ENCODE results near the gene STK36. TPM values are rescaled to one million over a fixed set of nuclear protein-coding genes. Genes with fewer than 3 reads are reported as not detected.

Gene STK36
- total and polyA plus RNA-seq, 2 donors (not counting 1 experiment from before 2014, with no cell fraction given), result 29.0 to 42.9 TPM

DNA sequence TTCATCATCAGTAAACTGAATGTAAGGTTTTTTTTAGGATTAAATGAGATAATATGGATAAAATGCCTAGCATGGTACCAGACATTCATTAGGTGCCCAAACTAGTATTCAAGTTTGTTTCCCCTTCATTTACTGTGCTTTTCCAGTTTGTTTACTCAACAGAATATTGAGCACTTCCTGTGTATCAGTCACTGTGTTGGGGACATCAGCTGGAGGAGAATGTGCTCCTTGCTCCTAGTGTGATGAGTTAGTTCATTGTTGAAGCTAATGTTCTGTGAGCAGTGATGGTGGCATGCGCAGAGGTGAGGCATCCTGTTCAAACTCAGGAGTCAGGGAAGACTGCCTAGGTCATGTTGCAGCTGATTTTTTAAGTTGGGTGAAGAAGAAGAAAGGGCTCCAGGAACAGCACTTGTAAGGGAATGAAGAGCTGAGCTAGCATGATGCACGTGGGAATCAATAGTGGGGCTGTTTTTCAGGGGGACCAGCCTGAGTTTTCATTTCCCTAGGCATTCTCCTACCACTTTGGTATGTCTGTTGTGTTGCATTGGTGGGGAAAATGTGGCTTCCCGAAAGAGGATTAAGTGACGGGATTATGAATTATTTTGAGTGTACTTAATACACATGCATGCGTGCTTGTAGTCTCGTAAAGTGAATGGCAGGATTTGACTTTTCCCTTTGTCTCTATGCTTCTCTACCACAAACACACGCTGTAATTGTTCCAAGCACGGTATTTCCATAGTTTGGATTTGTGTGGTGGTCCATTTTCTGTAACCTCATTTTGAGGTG lies 62.5 kb downstream of the STK36 start:
- no peak overlapping the region for H3K4me3 Mint-ChIP-seq
- no peaks in the 10 kb centered on the region for H3K27me3 Mint-ChIP-seq
- Histone ChIP-seq H3K4me1 (ENCODE audit: control insufficient read depth in 2 of 2, insufficient read depth in 2 of 2, low read length in 2 of 2) (peaks cover 4 to 6% of the 10 kb centered on the region in 2 donors), H3K9me3 (ENCODE audit: control extremely low read depth in 1 of 3, control insufficient read depth in 2 of 3, insufficient read depth in 1 of 3, low read length in 2 of 3) (no peaks in the 10 kb centered on the region), H4K20me1 (ENCODE audit: control insufficient read depth, insufficient read depth, low read length, poor library complexity, severe bottlenecking) (peaks cover 5% of the 10 kb centered on the region), H3K27me3 (replicated peaks in 1 of 4; ENCODE audit: control extremely low read depth in 1 of 4, control insufficient read depth in 3 of 4, insufficient read depth in 4 of 4, low read length in 3 of 4) (no peaks in the 10 kb centered on the region), H3K9ac (ENCODE audit: low read length) (no peak overlapping the region), H3K4me3 (ENCODE audit: control extremely low read depth in 1 of 5, extremely low read depth in 1 of 5, insufficient read depth in 1 of 5, low read depth in 2 of 5, low read length in 4 of 5) (no peak overlapping the region), H3K79me2 (ENCODE audit: control insufficient read depth, insufficient read depth, low read length) (peaks cover 8% of the 10 kb centered on the region), H2AFZ (ENCODE audit: insufficient read depth, low read depth, low read length, poor library complexity, severe bottlenecking) (no peak overlapping the region), H3K4me2 (replicated peaks; ENCODE audit: low read depth, low read length, poor library complexity, severe bottlenecking) (no peak overlapping the region), H3K36me3 (replicated peaks in 1 of 2; ENCODE audit: control extremely low read depth in 1 of 2, control insufficient read depth in 1 of 2, extremely low read depth in 1 of 2, insufficient read depth in 2 of 2, low read length in 1 of 2) (peaks cover 1 to 24% of the 10 kb centered on the region in 2 experiments), H3K27ac (ENCODE audit: low read length in 2 of 2) (no peak overlapping the region)
- TF ChIP-seq EZH2 (IDR thresholded peaks at IDR 0.05; ENCODE audit: borderline replicate concordance, insufficient read depth, low read depth, low read length, poor library complexity, severe bottlenecking), result no peak
- TF ChIP-seq, protein P1, sequence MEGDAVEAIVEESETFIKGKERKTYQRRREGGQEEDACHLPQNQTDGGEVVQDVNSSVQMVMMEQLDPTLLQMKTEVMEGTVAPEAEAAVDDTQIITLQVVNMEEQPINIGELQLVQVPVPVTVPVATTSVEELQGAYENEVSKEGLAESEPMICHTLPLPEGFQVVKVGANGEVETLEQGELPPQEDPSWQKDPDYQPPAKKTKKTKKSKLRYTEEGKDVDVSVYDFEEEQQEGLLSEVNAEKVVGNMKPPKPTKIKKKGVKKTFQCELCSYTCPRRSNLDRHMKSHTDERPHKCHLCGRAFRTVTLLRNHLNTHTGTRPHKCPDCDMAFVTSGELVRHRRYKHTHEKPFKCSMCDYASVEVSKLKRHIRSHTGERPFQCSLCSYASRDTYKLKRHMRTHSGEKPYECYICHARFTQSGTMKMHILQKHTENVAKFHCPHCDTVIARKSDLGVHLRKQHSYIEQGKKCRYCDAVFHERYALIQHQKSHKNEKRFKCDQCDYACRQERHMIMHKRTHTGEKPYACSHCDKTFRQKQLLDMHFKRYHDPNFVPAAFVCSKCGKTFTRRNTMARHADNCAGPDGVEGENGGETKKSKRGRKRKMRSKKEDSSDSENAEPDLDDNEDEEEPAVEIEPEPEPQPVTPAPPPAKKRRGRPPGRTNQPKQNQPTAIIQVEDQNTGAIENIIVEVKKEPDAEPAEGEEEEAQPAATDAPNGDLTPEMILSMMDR (IDR thresholded peaks at IDR 0.05), result no peak
- 100% methylated on average over 3 of the region's 8 CpGs for whole genome bisulfite sequencing (ENCODE audit: insufficient coverage)
- peak overlapping the region; percentile 23 for H3K27ac Mint-ChIP-seq
- ChIA-PET CTCF (no interaction called here), POLR2A (no interaction called here)
- peaks cover 13% of the 10 kb centered on the region for H3K4me1 Mint-ChIP-seq
- intact Hi-C loops (cut with micrococcal nuclease), result no loop called here
- ATAC-seq (ENCODE audit: low read depth) (no peak), DNase-seq (no peak)
- no peaks in the 10 kb centered on the region for H3K9me3 Mint-ChIP-seq (ENCODE audit: insufficient read depth)

DNA sequence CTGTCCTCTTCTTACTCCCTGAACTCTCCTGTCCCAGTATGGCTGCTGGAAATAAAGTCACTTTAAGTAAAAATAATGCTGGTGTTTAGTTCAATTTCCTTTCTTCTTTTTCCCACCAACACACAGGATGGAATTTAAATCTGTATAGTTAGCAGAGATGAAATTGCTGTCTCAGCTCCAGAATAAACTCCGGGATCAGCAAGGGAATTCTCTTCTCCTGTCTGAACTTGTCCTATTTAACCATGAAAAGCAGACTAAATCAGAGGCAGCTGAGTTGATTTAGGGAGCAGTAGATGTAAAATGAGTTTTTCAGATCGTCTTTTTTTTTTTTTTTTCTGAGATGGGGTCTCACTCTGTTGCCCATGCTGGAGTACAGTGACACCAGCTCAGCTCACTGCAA lies 64.6 kb downstream of the STK36 start:
- Mint-ChIP-seq H3K9me3 (ENCODE audit: insufficient read depth) (no peaks in the 10 kb centered on the region), H3K27ac (no peak overlapping the region), H3K4me3 (no peak overlapping the region), H3K27me3 (no peaks in the 10 kb centered on the region), H3K4me1 (peaks cover 13% of the 10 kb centered on the region)
- no peak for ATAC-seq (ENCODE audit: low read depth)
- DNase-seq, result no peak
- intact Hi-C loops (cut with micrococcal nuclease), result no loop called here
- Histone ChIP-seq H3K9me3 (ENCODE audit: control extremely low read depth in 1 of 3, control insufficient read depth in 2 of 3, insufficient read depth in 1 of 3, low read length in 2 of 3) (no peaks in the 10 kb centered on the region), H3K4me3 (ENCODE audit: control extremely low read depth in 1 of 5, extremely low read depth in 1 of 5, insufficient read depth in 1 of 5, low read depth in 2 of 5, low read length in 4 of 5) (no peak overlapping the region), H3K79me2 (ENCODE audit: control insufficient read depth, insufficient read depth, low read length) (peaks cover 4% of the 10 kb centered on the region), H2AFZ (ENCODE audit: insufficient read depth, low read depth, low read length, poor library complexity, severe bottlenecking) (no peak overlapping the region), H3K27ac (ENCODE audit: low read length in 2 of 2) (no peak overlapping the region), H3K4me1 (ENCODE audit: control insufficient read depth in 2 of 2, insufficient read depth in 2 of 2, low read length in 2 of 2) (peaks cover 4 to 6% of the 10 kb centered on the region in 2 donors), H4K20me1 (ENCODE audit: control insufficient read depth, insufficient read depth, low read length, poor library complexity, severe bottlenecking) (peaks cover 5% of the 10 kb centered on the region), H3K9ac (ENCODE audit: low read length) (no peak overlapping the region), H3K36me3 (replicated peaks in 1 of 2; ENCODE audit: control extremely low read depth in 1 of 2, control insufficient read depth in 1 of 2, extremely low read depth in 1 of 2, insufficient read depth in 2 of 2, low read length in 1 of 2) (peaks cover 0 to 42% of the 10 kb centered on the region in 2 experiments), H3K4me2 (replicated peaks; ENCODE audit: low read depth, low read length, poor library complexity, severe bottlenecking) (no peak overlapping the region), H3K27me3 (replicated peaks in 1 of 4; ENCODE audit: control extremely low read depth in 1 of 4, control insufficient read depth in 3 of 4, insufficient read depth in 4 of 4, low read length in 3 of 4) (no peaks in the 10 kb centered on the region)
- CTCF ChIA-PET, result no interaction called here
- no CpG with 5 or more reads among the region's 2 CpGs for WGBS (ENCODE audit: insufficient coverage)
- POLR2A ChIA-PET, result no interaction called here
- no peak for TF ChIP-seq EZH2 (IDR thresholded peaks at IDR 0.05; ENCODE audit: borderline replicate concordance, insufficient read depth, low read depth, low read length, poor library complexity, severe bottlenecking)
- TF ChIP-seq, protein P1 (IDR thresholded peaks at IDR 0.05), result no peak

Measured in B cell (primary cell).